LHCN-M2 (cell line): ENCODE results near the gene ARHGAP6. TPM values are rescaled to one million over a fixed set of nuclear protein-coding genes. Genes with fewer than 3 reads are reported as not detected.
"Not testable (repeated sequence)": the region's sequence is repeated elsewhere in the genome, so short reads cannot be mapped to it uniquely, and the experiment has no call there.

Experiments
- DNase-seq: peaks from one replicate; pipeline ENCODE4 v3.0.0-alpha.2; 2012; ENCODE audit warnings: low read depth
- total RNA-seq: library from RNA; depleted of rRNA; stranded (reverse); fragments of >200 nt; gene quantifications from 2 replicates; pipeline ENCODE4 v1.2.3, GENCODE V29; 2014

ARHGAP6 gene
- total RNA-seq, 1 experiment from 2014 or later: 5.2 TPM

DNA sequence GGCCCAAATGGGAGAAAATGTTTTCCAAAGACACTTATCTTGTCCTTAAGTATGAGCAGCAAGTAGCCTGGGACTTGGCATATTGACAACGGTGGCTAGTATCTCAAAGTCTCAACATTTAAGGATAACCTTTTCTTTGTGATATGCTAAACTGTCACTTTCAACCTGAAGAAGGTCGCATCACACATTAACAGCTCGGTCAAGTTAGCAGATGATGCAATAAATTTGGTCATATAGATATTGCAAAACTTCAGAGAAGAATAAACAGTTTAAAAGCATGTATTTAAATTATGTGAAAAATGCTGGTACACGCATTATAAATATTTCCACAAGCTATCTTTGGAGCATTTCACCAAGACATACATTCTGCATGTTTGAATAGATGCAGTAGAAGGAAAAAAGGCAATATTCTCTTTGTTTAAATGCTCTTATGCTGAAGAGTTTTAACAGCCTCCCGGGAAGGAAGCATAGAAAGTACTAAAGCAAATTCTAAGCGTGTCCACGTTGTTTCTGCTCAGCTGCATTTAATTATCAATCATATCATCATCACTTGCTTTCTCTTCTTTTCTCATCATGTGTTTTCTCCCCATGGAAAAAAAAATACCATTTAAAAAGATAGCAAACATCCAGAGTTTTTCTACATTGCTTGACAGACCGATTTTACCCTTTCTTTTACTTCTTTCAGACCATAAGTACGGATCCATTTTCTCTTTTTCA lies 24.2 kb downstream of the ARHGAP6 start:
- DNase-seq: no peak

DNA sequence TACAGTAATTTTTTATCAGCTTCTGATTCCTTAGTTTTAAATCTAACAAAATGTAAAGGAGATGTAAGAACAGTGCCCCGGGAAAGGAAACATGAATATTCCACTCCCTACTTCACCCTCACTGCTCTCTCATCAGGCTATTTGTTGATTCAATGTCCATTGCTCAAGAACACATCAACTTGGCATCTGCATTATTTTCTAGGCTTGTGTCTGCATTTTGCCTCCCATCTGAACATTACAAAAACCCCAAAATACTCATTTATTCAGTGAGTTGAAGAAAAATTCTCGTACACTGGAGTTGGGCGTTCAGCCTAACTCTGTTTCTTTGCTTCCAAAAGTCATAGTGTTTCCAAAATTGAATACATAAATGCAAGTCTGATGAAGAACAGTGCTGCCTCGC lies 25.6 kb downstream of the ARHGAP6 start:
- DNase-seq: no peak

GRCh38 chrX:11632732-11633131 lies 33.0 kb downstream of the ARHGAP6 start:
- DNase-seq: no peak

DNA sequence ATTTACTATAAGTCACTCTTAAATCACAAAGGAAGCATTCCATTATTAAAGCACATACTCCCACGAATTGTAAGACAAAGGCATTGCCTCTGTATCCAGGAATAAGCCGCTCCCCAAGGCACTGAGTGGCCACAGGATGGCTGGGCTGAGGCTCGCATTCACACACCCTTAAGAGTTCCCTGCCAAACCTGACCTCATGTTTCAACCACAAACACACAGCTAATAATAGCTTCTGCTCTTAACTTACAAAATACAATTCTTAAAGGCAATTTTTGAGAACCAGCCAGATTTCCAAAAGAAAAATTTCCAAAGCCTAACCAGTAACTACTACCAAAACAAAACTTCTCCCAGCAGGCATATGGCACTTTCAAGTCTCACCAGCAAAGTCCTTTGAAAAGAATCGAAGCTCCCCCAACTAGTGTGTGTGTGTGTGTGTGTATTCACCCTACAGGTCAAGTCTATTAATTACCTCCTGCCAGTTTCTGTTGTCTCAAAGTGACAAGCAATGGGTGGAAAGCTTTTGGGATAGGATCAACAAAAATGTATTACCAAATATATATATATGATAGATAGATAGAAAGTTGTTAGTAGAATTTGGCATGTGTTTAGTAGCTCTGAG lies 36.0 kb downstream of the ARHGAP6 start:
- peak; percentile 58 for DNase-seq

DNA sequence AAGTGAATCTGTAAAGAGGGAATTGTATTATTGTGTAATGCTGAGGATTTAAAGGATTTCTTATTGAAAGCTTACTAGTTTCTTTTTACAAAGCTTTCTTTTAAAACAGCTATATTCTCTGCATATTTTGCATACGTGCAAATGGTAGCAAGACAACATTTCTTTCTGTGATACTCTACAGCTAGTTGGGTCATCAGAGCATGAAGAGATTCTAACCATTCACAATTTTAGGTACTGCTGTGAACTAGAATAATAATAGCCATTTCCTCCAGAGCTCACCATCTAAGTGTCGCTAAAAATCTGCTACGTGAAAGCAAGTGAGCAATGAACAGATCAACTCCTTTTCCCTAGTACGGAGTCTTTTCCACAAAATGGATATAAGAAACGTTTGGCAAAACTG lies 37.3 kb downstream of the ARHGAP6 start:
- no peak for DNase-seq

DNA sequence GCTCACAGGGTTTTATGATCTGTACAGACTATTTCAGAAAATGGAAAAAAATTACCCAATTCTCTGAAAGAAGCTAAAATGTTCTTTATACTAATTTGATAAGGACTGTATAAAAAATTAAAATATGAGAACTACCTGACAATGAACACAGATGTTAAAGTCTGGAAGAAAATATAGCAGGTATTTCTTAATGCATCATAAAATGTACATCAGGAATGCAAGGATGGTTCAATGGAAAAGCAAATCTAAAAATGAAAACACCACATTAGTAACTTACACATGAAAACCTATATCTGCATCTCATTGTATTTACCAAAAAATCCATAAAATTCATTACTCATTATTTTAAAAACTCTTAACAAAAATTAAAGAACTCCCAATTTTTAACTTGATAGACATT lies 39.4 kb downstream of the ARHGAP6 start:
- no peak for DNase-seq

DNA sequence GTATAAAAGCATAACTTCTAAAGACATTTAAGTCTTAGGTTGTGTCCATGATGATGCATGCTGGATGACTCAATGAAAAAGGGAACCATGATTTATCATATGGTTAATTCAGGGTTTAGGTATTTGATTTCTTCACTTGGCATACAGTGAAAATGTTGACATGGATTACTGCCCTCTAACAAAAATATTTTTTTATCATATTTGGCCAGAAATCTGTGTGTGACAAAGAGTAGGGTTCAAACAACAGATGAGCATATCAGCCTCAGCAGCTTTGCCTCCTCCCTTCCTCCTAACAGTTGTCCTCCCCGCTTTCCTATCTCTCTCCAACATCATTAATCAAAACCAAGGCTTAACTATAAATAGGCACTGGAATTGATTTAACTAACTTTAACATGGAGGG lies 46.3 kb downstream of the ARHGAP6 start:
- peak; percentile 18 for DNase-seq

DNA sequence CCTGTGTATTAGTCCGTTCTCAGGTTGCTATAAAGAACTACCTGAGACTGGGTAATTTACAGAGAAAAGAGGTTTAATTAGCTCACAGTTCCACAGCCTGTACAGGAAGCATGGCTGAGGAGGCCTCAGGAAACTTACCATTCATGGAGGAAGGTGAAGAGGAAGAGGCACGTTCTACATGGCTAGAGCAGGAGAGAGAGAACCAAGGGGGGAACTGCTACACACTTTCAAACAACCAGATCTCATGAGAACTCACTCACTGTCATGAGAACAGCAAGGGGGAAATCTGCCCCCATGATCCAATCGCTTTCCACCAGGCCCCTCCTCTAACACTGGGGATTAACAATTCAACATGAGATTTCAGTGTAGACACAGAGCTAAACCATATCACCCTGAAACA lies 51.5 kb downstream of the ARHGAP6 start:
- not testable (repeated sequence) for DNase-seq

GRCh38 chrX:11611965-11612364 lies 53.8 kb downstream of the ARHGAP6 start:
- DNase-seq: no peak

DNA sequence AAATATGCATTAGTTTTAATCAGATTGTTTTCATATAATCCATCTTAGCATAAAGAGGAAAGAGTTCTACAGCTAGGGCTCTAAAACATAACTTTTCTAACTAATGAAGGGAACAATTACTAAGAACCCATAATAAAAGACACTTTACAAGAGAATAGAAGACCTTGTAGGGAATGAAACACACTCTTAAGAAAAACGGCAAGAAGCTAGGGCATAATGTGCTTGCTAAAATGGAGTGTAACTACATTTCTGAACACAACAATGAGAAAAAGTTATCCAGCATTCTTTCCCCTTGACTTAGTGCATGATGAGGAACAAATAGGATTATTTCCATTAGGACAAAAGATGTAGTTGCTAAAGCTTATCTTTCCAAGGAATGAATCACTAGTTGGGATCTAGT lies 54.6 kb downstream of the ARHGAP6 start:
- no peak for DNase-seq

DNA sequence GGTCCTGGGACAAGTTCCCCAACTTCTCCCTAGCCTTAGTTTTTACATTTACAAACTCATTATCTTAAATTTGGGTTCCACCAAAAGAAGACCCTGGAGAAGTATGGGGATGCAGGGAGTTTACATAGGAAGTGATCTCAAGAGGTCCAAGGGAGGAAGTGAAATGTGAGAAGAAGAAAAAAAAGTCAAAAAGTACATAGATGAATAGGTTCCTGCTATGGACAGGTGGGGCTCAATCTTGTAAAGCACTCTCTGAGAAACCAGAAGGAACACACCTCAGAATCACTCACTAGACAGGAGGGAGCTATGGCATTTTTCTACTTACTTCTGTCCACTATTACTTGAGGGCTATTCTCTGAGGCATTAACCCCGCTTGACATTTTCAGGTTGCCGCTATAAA lies 56.6 kb downstream of the ARHGAP6 start:
- DNase-seq: no peak

DNA sequence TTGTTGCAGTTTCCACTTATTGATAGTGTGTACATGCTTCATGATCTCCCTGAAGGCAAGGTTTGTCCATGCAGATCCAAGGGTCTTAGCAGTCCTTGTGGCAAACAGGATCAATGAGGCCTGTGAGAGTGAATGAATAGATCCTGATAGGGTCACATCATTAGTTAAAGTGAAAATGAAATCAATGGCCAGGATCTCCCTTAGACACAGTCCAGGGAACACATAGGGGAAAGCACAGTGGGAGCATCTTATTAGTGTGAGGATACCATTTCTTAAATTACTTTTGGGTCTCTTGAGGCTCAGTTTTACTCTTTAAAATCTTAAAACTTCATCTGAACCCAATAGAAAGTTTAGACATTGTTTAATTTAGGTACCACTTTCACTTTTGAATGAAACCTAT lies 59.3 kb downstream of the ARHGAP6 start:
- no peak for DNase-seq

GRCh38 chrX:11600578-11600977 lies 65.1 kb downstream of the ARHGAP6 start:
- DNase-seq: no peak

DNA sequence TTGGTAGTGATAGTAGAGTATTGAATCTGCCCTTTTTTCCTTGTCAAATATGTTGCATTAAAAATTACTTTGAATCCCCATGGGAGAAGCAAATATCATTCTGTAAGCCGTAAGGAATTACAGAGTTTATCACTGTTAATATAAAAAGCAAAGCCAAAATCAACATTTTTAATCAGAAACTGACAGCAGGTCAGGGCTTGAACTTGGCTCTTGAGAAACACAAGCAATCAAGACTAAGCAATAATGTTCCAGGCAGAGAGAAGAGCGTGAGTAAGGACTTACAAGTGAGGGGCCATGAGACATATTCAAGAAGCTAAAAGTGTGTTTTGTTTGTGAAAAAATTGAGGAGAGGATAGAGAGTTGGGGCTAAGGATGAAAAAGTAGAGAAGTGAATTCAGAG lies 68.2 kb downstream of the ARHGAP6 start:
- DNase-seq: no peak

- DNase-seq: peak; percentile 3
Measured at GRCh38 chrX:11591723-11592346, 73.9 kb downstream of the ARHGAP6 start.

DNA sequence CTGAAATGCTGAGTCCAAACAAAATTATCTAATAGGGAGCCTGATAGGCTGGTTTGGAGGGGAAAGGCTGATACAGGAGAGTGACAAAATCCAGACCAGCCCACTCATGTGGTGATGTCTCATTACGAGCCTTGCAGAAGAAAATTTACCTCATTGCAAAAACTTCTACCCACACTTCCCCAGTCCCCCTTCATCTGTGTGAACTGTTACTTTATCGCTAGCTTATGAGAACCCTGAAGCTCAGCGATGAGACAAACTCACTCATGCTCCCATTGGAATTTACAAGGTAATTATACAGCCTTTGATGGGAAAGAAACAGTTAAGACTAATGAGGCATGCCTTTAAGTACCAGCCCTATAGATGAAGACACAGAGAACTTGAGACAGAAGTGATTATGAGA lies 76.1 kb downstream of the ARHGAP6 start:
- no peak for DNase-seq

- no peak for DNase-seq
Measured at GRCh38 chrX:11588097-11588496, 77.6 kb downstream of the ARHGAP6 start.

- DNase-seq: no peak
Measured at GRCh38 chrX:11585174-11585573, 80.5 kb downstream of the ARHGAP6 start.

- no peak for DNase-seq
Measured at GRCh38 chrX:11580789-11581188, 84.9 kb downstream of the ARHGAP6 start.

- no peak for DNase-seq
Measured at GRCh38 chrX:11579636-11580600, 85.8 kb downstream of the ARHGAP6 start.

DNA sequence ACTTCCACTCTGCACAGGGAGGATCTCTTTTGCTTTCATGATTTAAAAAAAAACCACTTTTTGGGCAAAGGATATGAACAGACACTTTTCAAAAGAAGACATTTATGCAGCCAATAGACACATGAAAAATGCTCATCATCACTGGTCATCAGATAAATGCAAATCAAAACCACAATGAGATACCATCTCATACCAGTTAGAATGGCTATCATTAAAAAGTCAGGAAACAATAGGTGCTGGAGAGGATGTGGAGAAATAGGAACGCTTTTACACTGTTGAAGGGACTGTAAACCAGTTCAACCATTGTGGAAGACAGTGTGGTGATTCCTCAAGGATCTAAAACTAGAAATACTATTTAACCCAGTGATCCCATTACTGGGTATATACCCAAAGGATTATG lies 87.4 kb downstream of the ARHGAP6 start:
- DNase-seq: not testable (repeated sequence)

DNA sequence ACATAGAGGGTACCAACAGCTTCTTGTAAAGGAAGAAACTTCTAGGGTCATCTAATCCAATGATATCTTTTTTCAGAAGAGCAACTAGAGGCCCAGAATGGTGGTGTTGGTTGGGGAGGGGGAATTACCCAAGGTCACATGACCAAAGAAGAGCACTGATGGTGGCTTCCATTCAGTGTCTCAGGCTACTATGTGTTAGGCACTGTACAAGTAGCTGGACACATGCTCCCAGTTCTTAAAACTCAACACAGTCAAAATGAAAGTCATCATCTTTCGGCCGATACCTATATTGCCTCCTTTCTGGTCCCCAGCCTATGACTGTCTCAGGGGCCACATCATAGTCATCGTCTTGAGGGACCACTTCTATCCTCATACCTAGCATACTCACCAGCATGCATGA lies 88.1 kb downstream of the ARHGAP6 start:
- DNase-seq: no peak
